Retinal pigment epithelial cell (primary cell): ENCODE data around the gene RAP1GAP.

Source experiments
- DNase-seq: peaks from one replicate; pipeline ENCODE4 v3.0.0-alpha.2; 2010; ENCODE audit warnings: low read depth
- H3K4me3 ChIP-seq: 2 replicates; pipeline ENCODE4 v1.5.1; 2011; ENCODE audit warnings: mild to moderate bottlenecking, low read length, control low read depth, moderate library complexity
- TF ChIP-seq, protein P1 (sequence below): conservative IDR thresholded peaks from 2 replicates; pipeline ENCODE4 v1.5.1; 2011; ENCODE audit warnings: low read depth, low read length, control low read depth, inconsistent platforms

RAP1GAP gene

DNA sequence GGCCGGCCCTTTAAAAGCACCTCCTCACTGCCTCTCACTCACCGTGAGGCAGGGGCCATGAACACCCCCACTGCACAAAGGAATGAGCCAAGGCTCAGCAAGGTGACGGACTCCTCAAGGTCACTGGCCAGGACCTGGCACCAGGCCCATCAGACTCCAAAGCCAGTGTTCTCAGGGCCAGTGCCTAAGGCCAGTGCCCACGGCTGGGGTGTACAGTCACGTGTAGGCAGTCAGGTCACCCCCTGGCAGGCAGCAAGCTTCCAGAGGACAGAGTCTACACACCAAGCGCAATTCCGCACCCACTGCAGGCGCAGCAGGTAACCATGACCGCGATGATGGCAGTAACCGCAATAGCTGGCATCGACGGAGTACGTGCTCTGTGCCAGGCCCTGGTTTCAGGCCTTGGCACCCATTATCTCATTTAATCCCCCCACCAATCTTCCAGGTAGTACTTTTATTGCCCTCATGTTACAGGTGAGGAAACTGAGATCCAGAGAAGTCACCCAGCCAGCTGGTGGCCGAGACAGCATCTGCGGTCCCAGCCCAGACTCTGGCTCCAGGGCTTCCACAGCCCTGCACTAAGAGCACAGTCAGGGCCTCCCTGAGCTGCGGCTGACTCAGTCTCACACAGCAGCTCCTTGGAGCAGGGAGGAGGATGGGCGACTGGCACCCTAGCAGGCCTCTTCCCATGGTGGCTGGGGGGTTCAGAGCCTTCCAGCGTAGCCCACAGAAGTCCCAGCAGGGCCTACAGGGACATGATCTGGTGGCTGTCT lies 27.0 kb downstream of the RAP1GAP start:
- DNase-seq, result no peak
- H3K4me3 ChIP-seq, result no peak overlapping the region
- TF ChIP-seq, protein P1, sequence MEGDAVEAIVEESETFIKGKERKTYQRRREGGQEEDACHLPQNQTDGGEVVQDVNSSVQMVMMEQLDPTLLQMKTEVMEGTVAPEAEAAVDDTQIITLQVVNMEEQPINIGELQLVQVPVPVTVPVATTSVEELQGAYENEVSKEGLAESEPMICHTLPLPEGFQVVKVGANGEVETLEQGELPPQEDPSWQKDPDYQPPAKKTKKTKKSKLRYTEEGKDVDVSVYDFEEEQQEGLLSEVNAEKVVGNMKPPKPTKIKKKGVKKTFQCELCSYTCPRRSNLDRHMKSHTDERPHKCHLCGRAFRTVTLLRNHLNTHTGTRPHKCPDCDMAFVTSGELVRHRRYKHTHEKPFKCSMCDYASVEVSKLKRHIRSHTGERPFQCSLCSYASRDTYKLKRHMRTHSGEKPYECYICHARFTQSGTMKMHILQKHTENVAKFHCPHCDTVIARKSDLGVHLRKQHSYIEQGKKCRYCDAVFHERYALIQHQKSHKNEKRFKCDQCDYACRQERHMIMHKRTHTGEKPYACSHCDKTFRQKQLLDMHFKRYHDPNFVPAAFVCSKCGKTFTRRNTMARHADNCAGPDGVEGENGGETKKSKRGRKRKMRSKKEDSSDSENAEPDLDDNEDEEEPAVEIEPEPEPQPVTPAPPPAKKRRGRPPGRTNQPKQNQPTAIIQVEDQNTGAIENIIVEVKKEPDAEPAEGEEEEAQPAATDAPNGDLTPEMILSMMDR, result no peak

DNA sequence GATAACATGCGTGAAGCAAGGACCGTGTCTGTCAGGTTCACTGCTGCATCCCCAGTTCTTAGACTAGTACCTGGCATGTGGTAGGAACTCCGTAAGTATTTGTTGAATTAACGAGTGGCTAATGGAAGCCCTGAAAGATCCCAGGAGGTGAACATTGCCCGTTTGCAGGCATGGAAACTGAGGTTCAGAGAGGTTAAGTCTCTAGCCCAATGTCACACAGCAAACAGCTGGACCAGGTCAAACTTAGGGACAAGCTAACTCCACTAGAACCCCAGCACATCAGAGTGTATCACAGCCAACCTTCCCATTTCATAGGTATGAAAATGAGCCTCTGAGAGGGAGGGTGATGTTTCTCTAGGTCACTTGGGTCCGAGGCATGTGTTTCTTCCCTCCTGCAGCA lies 27.6 kb downstream of the RAP1GAP start:
- DNase-seq, result no peak
- H3K4me3 ChIP-seq, result no peak overlapping the region
- TF ChIP-seq, protein P1, result no peak

DNA sequence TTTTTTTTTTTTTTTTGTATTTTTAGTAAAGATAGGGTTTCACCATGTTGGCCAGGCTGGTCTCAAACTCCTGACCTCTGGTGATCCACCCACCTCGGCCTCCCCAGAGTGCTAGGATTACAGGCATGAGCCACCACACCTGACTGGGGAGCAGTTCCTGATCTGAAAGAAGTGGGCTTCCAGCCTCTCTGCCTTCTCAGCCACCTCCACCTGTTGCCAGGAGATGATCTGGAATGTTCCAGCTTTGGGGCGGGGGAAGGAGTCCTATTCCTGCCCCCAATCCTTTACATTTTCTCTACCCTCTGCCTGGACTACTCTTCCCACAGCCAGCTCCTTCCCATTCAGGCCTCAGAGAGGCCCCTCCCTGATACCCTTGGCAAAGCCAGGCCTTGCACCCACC lies 28.1 kb downstream of the RAP1GAP start:
- TF ChIP-seq, protein P1, result no peak
- DNase-seq, result no peak
- H3K4me3 ChIP-seq, result no peak overlapping the region

DNA sequence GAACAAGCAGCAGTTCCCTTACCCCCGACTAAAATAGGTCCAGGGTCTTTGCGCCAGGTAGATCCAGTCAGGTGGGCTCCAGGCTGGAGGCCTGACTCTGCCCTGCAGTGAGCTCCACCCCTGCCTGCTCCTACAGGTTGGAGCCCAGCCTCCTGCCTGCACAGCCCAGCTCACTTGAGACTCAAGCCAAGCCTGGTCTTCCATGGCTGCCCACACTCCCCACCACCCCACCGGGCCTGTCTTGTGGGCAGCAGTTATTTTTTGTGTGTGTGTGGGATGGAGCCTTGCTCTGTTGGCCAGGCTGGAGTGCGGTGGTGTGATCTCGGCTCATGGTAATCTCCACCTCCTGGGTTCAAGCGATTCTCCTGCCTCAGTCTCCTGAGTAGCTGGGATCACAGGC lies 28.5 kb downstream of the RAP1GAP start:
- DNase-seq, result no peak
- no peak overlapping the region for H3K4me3 ChIP-seq

DNA sequence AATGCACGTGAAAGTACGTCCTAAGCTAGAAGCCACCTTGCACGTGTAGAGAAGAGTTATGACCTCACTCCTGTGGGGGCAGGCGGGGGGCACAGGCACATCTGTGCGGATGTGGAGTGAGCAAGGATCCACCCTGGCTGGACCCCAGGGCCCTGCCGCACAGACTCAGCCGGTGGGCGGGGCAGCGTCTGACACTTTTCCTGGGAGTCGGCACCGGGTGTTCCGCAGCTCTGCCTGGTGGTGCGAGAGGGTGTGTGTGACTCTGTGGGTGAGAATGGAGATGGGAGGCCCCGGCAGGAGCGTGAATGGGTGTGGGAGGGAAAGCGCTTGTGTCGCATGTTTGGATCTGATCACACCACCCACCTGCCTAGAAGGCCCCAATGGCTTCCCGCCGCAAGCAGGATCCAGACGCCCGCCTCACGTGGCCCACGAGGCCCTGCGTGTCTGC lies 29.5 kb downstream of the RAP1GAP start:
- no peak overlapping the region for H3K4me3 ChIP-seq
- TF ChIP-seq, protein P1, result no peak
- no peak for DNase-seq

More for the DNA sequence above, 28.5 kb downstream of the RAP1GAP start:
- TF ChIP-seq, protein P1, result no peak

DNA sequence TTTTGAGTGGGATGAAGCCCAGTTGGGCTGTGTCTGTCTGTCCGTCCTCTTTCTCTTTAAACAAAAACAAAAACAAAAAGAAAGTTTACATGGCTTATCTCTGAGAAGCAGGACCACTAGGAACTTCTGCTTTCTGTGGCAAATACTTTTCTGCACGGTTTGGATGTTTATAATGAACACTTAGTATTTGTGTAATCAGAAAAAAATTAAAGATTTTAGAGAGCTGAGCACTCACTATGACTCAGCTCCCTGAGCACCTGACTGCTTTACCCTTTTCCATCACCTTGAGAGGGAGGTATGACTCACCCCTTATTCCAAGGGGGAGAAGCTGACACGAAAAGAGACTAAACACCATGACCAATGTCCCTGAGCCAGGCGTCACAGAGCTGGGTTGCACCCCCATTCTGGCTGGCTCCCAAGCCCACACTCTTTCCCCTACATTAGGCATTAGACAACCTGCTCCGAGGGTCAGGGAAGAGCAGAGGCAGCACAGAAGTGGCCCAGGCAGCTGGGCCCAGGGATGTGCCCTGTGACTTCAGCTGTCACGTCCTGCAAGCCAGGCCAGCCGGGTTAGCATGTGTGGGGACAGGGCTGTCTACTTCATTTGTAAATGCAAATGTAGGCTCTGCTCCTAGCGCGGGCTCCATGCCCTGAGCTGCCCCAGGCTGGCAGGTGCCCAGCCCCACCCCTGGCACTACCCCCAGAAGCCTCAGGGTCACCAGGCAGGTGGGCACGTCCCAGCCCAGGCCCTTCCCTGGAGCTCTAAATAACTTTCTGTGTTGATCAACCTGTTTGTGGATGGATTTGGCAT lies 30.4 kb downstream of the RAP1GAP start:
- peak; percentile 80 for DNase-seq
- TF ChIP-seq, protein P1, result no peak
- no peak overlapping the region for H3K4me3 ChIP-seq
